T-helper 1 cell treated with Interleukin-12 subunit alpha and Interleukin-12 subunit beta and Interleukin-4 antibody, amounts not matched to agents 30 μg/mL and 1 μg/mL, for 36 hours (primary cell): ENCODE data around the gene ITPRIP.

Source experiments
- H3K27ac Mint-ChIP-seq: one replicate; pipeline ENCODE4 v1.8.0; 2021; ENCODE audit warnings: mild to moderate bottlenecking, mixed read lengths
- H3K27me3 Mint-ChIP-seq: one replicate; pipeline ENCODE4 v1.8.0; 2021; ENCODE audit warnings: low read depth, mixed read lengths
- H3K36me3 Mint-ChIP-seq: one replicate; pipeline ENCODE4 v1.8.0; 2021; ENCODE audit warnings: low read depth, mixed read lengths
- H3K4me1 Mint-ChIP-seq: one replicate; pipeline ENCODE4 v1.8.0; 2021; ENCODE audit warnings: low read depth, mixed read lengths
- H3K4me3 Mint-ChIP-seq: one replicate; pipeline ENCODE4 v1.8.0; 2021; ENCODE audit warnings: mild to moderate bottlenecking, moderate library complexity, mixed read lengths
- H3K9me3 Mint-ChIP-seq: one replicate; pipeline ENCODE4 v1.8.0; 2021; ENCODE audit warnings: mixed read lengths

ITPRIP gene

DNA sequence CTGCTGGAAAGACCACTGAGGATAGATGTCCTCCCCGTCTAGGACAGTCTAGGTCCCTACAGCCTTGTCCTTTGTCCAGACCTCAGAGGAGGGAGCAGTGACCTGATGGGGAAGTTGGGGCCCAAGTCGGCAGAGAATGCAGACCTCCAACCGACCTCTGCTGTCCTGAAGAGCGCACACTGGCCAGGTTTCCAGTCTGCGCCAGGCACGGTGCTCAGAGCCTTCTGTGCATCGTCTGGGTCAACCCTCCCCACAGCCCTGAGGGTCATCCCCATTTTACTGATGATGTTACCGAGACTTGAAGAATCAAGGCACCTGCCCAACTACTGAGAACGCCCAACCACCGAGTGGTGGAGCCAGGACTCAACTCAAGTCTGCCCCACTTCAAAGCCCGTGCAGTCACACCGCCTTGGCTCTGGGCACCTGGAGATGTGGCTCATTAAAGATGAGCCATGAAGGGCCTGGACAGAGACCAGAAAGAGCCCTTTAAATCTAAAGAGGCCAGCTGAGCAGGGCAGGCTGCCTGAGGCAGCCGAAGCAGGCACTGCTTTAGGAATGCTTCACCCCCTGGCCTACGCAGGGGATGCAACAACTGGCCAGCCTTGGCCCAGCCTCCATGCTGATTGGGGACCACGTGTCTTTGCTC is 4.4 kb downstream of the ITPRIP start:
- Mint-ChIP-seq H3K36me3 (peaks cover 7% of the 10 kb centered on the region), H3K27me3 (no peaks in the 10 kb centered on the region), H3K4me3 (no peak overlapping the region), H3K4me1 (peaks cover 65% of the 10 kb centered on the region), H3K27ac (peak overlapping the region; percentile 43), H3K9me3 (no peaks in the 10 kb centered on the region)

DNA sequence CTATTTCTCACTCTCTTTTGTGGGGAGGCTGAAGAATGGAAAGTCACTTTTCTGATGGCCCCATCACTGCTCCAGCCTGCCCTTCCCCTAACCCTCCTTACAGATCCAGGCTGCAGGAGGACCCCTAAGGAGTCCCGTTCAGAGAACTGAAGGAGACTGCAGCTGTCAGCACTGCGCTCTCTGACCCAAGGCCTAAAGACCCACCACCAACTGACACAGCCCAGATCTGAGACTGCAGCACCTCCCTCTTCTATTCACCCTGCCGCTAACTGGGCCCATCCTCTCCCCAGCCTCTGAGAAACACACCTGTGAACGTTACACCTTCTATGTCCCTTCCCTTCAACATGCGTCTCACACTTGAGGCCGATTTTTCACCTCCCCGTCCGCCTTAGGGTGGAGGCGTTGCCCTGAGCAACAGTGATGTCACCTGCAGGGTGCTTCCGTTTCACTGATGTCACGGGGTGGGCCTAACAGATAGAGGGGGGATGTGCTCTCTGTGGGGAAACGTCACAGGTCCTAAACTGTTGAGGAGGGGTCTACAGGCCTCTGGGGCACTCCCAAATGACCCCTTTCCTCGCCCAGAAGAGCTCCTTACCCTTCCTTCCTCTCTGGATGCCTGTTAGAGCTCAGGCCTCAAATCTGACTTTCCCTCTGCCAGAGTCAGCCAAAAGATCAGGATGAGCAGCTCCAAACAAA is 5.1 kb downstream of the ITPRIP start:
- peak overlapping the region; percentile 76 for H3K4me3 Mint-ChIP-seq

DNA sequence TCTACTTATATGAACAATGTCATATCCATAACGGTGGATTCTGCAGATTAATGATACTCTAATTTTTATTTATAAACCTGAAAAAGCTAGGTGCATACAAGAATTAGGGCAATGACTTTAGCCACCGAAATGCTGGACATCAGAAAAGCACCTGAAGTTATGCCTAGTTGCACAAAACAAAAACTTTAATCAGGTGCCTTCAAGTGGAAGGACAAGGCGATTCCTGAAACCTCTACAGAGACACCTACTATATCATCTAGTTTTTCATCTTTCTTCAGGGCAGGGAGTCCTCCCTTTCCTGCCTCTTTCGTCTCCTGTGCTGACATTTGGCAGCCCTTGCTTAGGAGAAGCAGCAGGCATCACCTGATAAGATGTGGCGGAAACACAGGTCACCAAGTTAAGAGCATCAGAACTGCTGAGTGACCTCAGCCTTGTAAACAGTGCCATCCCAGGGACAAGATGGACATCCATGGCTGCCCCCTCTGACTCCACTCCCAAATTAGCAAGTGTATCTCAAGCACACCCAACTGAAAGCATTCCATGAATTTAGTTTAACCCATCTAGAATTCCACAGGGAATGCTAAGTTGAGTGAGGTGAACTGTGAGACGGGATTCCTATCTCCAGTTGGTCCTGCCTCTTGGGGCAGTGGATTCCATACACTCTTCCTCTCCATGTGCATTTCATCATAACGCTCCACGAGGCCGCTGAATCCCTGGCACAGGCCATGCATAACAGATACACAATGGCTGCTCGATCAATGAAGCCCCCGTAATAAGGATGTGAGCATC is 5.8 kb downstream of the ITPRIP start:
- no peak overlapping the region for H3K4me3 Mint-ChIP-seq
- H3K27ac Mint-ChIP-seq: no peak overlapping the region
- H3K36me3 Mint-ChIP-seq: peaks cover 7% of the 10 kb centered on the region
- H3K9me3 Mint-ChIP-seq: no peaks in the 10 kb centered on the region
- H3K4me1 Mint-ChIP-seq: peaks cover 75% of the 10 kb centered on the region
- H3K27me3 Mint-ChIP-seq: no peaks in the 10 kb centered on the region

More for the DNA sequence above, 5.1 kb downstream of the ITPRIP start:
- Mint-ChIP-seq H3K36me3 (peaks cover 7% of the 10 kb centered on the region), H3K4me1 (peaks cover 69% of the 10 kb centered on the region), H3K27me3 (no peaks in the 10 kb centered on the region), H3K9me3 (no peaks in the 10 kb centered on the region), H3K27ac (peak overlapping the region; percentile 43)

DNA sequence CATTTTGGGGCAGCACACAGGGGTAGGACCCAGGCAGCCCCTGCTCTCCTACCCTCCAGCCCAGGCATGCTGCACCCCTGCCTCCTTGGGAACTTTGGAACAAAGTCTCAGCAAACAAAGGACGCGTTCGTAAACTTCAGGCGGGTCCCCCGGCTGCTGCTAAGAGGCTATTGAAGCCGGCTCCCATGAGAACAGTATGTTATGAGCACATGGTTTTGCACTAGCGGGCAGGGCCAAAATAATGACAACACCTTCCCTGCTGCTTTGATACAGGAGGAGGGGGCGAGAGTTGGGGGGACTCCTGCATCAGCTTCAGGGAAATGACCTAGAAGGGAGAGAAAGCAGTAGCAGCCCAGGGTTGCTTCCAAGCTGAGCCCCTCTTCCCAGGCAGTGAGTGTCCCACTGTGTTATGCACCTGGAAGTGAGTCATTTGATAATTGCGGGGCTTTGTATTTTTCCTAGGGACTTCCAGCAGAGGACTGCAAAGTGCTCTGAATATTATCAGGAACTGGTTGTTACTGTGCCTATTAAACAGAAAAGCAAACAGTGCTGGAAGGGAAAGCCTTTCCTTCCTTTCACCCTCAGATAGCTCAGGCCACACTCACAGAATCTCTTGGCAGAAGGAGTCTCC is 6.9 kb downstream of the ITPRIP start:
- H3K4me1 Mint-ChIP-seq: peaks cover 80% of the 10 kb centered on the region
- H3K4me3 Mint-ChIP-seq: no peak overlapping the region
- no peaks in the 10 kb centered on the region for H3K9me3 Mint-ChIP-seq
- H3K27ac Mint-ChIP-seq: no peak overlapping the region
- H3K36me3 Mint-ChIP-seq: peaks cover 11% of the 10 kb centered on the region
- no peaks in the 10 kb centered on the region for H3K27me3 Mint-ChIP-seq

DNA sequence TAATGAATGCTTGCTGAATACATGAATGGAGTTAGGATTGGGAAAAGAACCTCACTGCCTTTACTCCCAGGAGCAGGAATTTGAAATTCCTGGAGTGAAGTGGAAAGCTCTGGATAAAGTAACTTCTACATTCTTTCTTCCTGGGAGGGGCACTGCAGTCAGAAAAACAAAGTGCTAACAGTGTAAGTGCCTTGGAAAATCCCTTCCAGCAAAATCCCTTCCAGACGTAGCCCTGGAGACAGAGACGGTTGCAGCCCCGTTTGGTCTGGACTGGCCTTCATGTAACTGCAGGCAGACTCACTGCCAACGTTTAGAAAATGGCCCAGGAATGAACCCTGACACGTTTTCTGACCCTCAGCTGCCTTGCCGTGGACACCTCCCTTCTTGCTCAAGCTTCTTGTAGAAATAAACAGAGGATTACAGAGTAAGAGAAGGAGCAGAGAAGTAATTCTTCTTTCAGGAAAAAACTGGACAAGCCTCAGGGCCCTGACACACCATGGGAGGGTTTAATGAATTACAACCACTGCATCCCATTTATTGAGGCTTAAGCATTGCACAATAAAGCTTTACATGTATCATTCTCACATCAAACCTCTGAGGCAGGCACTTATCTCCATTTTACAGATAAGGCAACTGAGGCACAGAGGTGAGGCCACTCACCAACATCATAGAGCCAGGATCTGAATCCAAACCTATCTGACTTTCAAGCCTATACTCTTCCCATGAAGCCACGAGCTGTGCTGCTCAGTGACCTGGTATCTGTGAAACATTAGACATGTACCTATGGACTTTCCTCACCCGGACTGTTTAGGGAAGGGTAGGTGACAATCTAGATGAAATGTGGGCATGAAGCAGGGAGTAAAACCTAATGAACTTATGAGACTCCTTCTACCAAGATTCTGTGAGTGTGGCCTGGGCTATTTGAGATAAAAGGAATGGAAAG is 7.8 kb downstream of the ITPRIP start:
- no peaks in the 10 kb centered on the region for H3K27me3 Mint-ChIP-seq
- peaks cover 11% of the 10 kb centered on the region for H3K36me3 Mint-ChIP-seq
- peak overlapping the region; percentile 92 for H3K27ac Mint-ChIP-seq
- H3K9me3 Mint-ChIP-seq: no peaks in the 10 kb centered on the region
- H3K4me3 Mint-ChIP-seq: no peak overlapping the region
- H3K4me1 Mint-ChIP-seq: peaks cover 76% of the 10 kb centered on the region

DNA sequence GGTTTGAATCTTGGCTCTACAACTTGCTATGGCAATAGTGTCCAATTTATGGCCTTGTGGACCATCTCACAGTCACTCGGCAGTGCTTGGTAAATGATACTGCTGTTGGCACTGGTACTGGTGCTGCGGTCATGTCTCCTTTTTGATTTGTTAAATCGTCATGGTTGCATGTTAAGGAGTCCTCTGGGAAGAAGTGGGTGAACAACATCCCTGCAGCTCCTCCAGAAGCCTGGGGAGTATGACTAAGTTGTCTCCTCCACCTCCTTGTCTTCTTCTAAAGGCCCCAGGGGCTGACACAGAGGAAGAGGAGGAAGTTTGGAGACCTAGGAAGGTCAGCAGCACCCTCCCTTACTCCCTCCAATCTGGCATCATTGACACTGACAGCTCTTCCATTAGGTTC is 8.5 kb downstream of the ITPRIP start:
- H3K27me3 Mint-ChIP-seq: no peaks in the 10 kb centered on the region
- peaks cover 76% of the 10 kb centered on the region for H3K4me1 Mint-ChIP-seq
- H3K9me3 Mint-ChIP-seq: no peaks in the 10 kb centered on the region
- H3K4me3 Mint-ChIP-seq: no peak overlapping the region
- H3K27ac Mint-ChIP-seq: peak overlapping the region; percentile 92
- H3K36me3 Mint-ChIP-seq: peaks cover 14% of the 10 kb centered on the region

DNA sequence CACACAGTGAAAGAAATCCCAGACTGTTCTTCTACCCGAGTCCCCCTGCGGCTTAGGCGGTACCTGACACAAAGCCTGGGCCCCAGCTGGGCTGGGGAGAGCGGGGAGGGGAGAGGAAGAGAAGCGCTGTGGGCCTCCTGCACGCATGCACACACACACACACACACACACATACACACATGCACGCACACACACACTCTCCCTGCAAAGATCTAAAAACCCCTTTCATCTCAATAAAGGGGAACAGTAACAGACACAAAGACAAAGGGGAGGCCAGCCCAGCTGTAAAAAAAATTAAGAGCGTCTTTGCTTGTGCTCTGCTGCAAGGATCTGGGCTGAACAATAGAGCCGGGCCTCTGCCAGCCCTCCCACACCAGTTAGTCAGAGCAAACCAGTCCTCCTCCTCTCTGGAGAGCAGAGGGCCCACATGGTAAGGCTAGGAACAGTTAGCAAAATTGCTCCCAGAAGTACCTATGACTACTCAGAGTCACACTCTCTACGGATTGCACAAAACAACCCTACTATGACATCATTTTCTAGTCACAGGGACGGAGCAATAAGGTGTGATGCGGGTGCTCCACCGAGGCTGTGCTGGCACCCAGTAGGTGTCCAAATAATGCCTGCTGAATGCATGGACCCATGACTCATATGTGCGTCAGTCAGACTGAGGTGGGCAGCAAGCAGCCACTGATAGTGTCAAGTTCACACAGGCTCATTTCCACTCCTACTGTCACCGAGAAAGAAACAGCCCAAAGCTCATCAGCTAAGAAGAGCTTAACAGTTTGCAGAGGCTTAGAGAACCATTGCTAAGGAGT is 9.2 kb downstream of the ITPRIP start:
- Mint-ChIP-seq H3K4me3 (peak overlapping the region; percentile 80), H3K27ac (peak overlapping the region; percentile 92), H3K4me1 (peaks cover 80% of the 10 kb centered on the region), H3K36me3 (peaks cover 16% of the 10 kb centered on the region), H3K27me3 (no peaks in the 10 kb centered on the region), H3K9me3 (no peaks in the 10 kb centered on the region)

DNA sequence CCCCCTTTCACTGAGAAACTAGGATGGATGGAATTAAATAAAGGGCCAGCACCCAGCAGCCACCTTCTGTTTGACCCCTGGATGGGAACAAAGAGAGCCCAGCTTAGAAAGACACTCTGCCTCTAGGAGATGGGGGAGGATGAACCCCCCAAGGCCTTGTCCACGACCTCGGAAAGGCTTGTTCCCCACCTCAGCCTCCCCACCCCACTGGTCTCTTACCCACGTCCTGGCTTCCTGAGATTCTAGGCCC is 9.7 kb downstream of the ITPRIP start:
- Mint-ChIP-seq H3K9me3 (no peaks in the 10 kb centered on the region), H3K36me3 (peaks cover 16% of the 10 kb centered on the region), H3K27me3 (no peaks in the 10 kb centered on the region), H3K4me3 (peak overlapping the region; percentile 80), H3K27ac (peak overlapping the region; percentile 92), H3K4me1 (peaks cover 81% of the 10 kb centered on the region)

DNA sequence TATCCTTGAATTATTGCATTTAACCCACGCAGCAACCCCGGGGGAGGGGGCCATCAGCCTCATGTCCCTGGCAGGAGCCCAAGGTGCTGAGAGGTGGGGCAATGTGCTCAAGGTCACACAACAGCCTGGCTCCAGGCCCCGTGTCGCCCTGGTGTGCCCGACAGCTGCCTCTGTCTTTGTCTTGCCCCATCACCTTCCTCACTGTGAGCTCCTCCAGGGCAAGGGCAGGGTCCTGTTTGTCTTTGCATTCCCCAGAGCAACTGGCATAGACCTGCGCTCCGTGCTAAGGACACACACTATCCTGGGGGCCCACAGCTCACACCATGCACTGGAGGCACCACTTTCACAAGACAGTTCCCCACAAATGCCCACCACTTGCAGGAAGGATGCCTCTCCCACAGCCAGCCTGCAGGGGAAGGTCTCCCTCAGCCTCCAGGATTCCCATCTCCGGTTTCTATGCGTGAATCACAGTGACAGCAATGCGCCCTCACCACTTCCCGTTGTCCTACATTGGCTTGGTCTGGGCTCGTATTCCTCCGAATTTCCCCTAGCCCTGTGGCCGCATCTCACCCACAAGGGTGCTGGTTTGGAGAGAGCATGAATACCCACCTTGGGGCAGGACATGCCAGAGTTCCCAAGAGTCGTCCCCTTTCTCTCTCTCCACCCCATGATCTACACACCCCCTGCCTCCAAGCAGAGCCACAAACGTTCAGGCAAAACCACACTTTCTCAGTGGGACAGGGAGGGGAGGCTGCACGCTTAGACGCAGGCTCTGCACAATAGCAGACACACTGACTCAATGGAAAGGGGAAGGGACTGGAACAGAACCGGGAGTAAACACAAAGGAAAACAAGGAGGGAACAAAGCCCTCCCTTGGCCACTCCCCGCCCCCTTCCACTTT is 10.3 kb downstream of the ITPRIP start:
- Mint-ChIP-seq H3K4me3 (peak overlapping the region; percentile 64), H3K27ac (peak overlapping the region; percentile 92), H3K36me3 (peaks cover 14% of the 10 kb centered on the region), H3K4me1 (peaks cover 81% of the 10 kb centered on the region), H3K9me3 (no peaks in the 10 kb centered on the region), H3K27me3 (no peaks in the 10 kb centered on the region)

DNA sequence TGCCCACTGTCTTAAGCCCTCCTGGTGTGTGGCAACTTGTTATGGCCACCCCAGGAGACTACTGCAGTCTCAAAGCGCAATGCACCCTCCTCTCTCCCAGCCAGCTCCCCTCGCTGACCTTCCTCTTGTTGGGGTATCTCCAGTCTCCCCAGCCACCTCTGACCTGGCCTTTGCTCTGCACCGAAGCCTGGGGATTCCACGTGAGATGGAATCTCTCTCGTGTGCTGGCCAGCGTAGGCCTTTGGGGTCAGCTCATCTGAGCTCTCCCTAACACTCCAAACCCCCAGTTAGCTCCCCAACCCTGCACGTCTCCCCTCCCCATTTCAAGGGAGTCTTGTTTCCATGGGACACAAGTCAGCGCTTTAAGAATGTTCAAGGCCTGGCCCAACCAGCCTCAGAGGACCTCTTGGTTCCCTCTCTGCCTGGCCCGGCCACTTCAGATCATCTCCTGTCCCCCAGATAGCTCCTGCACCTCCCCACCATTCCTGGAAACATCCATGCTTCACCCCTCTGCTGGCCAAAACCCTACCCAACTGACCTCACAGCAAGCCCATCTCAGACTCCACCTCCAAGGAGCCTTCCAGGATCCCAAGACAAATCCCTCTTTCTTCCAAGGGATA is 11.2 kb downstream of the ITPRIP start:
- Mint-ChIP-seq H3K36me3 (peaks cover 10% of the 10 kb centered on the region), H3K27ac (peak overlapping the region; percentile 67), H3K4me1 (peaks cover 87% of the 10 kb centered on the region), H3K27me3 (no peaks in the 10 kb centered on the region), H3K4me3 (peak overlapping the region; percentile 37), H3K9me3 (no peaks in the 10 kb centered on the region)

DNA sequence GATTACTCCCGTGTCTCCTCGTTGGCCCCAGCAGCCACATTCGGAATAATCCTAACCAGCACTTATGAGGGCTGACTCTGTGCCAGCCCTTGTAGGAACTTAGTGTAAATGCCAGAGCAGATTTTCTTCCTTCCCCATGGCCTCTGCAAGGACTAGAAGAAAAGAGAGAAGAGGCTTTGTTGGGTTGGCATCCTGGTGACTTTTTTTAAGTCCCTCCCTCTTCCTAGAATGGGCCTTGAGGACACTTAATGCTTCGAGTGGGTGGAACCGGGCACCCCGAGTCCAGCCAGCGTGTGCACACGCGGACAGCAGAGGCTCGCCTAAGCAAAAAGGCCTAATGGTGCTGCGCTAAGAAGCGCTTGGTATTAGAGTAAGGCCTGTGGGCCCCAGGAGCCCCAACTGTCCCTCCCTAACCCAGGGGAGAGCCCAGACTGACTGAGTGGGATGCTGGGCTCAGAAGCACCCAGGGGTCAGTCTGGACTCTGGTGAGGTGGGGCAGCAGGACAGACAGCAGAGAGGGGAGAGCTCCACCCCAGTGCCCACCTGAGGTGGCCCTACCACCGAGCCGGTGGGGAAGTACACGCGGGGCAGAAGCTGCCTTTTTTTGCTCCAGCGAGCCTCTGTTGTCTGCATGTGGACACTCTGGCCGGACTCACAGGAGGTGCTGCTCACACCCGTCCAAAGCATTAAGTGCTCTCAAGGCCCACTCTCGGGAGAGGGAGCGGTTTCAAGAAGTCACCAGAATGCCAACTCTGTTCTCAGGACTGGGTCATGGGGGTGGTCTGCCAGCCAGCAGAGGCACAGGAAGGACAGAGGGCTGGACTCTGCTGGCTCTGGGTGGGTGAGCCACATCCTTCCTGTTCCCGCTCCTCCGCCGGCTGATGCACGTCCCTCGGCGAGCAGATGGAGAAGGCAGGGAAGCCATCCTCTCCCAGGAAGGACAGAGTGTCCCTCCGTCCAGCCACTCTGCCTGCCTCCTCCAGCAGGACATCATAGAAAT is 12.5 kb downstream of the ITPRIP start:
- Mint-ChIP-seq H3K9me3 (no peaks in the 10 kb centered on the region), H3K36me3 (peaks cover 10% of the 10 kb centered on the region), H3K27ac (peak overlapping the region; percentile 69), H3K4me1 (peaks cover 89% of the 10 kb centered on the region), H3K27me3 (no peaks in the 10 kb centered on the region), H3K4me3 (peak overlapping the region; percentile 35)
